NCI-H2107 (cell line): ENCODE measurements around the gene SLFN14.
"Not testable (repeated sequence)": the region's sequence is repeated elsewhere in the genome, so short reads cannot be mapped to it uniquely, and the experiment has no call there.

ENCODE experiments used
- DNase-seq: peaks from one replicate; lab custom pipeline; 2025; lab: John Stamatoyannopoulos, UW

SLFN14 gene

DNA sequence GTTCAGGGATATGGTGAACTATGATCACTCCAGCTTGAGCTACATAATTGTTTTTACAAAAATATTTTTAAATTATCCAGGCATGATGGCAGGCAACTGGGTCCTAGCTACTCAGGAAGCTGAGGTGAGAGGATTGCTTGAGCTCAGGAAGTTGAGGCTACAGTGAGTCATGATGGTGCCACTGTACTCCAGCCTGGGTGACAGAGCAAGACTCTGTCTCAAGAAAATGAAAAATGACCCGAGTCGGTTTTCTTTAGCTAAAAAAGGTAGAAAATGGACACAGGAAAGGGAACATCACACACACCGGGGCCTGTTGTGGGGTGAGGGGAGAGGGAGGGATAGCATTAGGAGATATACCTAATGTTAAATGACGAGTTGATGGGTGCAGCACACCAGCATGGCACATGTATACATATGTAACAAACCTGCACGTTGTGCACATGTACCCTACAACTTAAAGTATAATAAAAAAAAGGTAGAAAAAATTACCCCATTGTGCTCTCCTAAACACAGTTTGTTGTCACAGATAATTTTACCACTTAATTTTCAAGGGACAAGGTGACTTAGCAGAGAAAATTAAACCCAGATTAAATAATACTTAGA, 38.9 kb downstream of the SLFN14 start:
- DNase-seq, result not testable (repeated sequence)

DNA sequence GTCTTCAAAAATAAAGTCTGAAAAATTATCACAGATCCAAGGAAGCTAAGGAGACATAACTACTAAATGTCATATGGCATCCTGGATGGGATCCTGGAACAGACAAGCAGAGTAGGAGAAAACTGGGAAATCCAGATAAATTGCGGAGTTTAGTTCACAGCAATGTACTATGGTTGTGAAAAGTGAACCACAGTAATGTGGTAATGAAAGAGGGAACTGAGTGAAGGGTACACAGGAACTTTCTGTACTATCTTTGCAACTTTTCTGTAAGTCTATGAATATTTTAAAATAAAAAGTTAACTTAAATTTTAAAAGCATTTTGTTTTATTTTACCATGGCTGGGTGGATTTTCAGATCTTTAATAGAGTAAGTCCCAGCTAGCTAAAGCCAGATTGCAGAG, 39.5 kb downstream of the SLFN14 start:
- no peak for DNase-seq

DNA sequence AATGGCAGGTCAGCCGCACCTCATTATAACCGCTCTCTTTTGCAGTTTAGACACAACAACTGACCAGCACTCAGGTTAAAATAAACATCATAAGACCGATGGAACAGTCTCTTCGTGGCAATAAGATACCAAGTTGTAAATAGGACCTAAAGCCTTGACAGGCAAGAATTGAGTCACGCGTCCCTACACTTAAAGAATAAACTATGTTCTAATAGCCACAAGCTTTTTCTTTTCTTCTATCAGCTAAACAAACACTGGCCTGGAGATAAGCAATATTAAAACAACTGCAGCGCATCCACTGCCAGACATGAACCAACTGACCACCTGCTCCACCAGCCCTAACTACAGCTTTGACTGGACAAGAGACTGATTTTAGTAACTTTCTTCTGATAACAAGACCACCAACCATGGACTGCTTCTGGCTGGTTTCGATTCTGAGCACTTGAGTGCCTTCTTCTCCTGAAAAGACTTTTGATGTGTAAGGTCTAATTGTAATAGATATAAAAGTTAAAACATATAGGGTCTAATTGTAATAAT, 40.6 kb downstream of the SLFN14 start:
- DNase-seq, result no peak

GRCh38 chr17:35519439-35519838, 41.2 kb downstream of the SLFN14 start:
- DNase-seq, result no peak

- not testable (repeated sequence) for DNase-seq
Measured at GRCh38 chr17:35518431-35518830, 42.2 kb downstream of the SLFN14 start.

GRCh38 chr17:35515027-35515426, 45.6 kb downstream of the SLFN14 start:
- DNase-seq, result no peak

GRCh38 chr17:35514564-35514963, 46.1 kb downstream of the SLFN14 start:
- no peak for DNase-seq
